Stimulated activated CD4-positive, alpha-beta T cell treated with anti-CD3 and anti-CD28 coated beads, Interleukin-12 subunit alpha, Interleukin-12 subunit beta, amount 100 ng/mL, for 4 hours (primary cell): Measurements from ENCODE around the gene SIRPG.

Source experiments
- DNase-seq: peaks from one replicate; pipeline ENCODE4 v3.0.0-alpha.2; 2020

The SIRPG gene

DNA sequence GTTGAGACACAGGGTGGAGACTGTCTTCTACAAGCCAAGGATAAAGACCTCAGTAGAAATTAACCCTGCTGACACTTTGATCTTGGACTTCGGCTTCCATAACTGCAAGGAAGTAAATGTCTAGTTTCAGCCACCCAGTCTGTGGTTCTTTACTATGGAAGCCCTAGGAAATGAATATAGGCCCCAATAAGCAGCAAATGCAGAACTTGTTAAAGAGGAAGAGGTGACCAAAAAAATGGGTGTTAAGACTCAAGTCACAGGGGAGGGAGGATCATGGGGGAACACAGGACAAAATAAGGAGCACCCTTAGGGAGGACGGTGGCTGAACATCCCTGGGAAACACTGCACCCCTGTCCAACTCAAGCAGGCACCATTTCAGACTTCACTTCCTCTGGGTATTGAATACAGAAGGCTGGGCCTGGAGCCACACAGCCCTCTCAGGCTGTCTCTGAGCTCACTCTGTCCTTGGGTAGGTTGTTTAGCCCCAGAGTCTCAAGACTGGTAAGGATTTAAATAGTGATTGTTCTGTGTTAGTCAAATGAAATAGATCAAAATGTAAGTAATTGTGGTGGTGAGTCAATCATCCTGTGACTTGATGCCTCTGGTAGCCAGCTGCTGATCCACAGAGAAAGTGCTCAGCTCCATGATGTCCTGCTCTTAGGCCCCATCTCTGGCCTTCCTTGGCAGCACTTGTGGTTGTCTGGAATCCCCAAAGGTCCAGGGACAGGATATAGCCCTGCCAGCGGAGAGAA is 69.6 kb downstream of the SIRPG start:
- DNase-seq = no peak

- no peak for DNase-seq
Observed at GRCh38 chr20:1579488-1579887, 78.1 kb downstream of the SIRPG start.
